GM19463 (cell line): ENCODE results near the gene SYT7.

ENCODE experiments used
- ATAC-seq: cut with Tn5 transposase; IDR thresholded peaks from one replicate; pipeline ENCODE4 v1.9.1; 2021; ENCODE audit warnings: mild to moderate bottlenecking, moderate library complexity; ENCODE audit not compliant: unreplicated experiment

The SYT7 gene

GRCh38 chr11:61503135-61503770, 77.6 kb downstream of the SYT7 start:
- no peak for ATAC-seq

DNA sequence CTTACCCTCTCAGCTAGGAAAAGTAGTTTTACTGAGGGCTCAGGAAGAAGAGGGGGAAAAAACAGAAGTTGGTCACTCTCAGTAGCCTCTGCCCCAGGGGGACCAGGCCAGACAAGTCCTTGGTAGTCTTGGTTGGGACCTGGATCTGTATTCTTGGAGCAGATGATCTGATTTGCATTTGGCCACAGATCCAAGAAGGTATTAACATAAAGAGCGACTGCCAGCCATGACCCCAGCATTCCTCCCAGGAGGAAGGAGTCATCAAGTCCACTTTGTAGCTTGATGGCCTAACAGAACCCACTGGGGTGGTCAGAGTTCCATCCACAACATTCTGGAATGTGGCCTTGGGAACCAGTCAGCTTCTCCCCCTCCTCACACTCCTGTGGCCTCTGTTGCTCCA, 78.4 kb downstream of the SYT7 start:
- no peak for ATAC-seq

- ATAC-seq = no peak
These were observed 80.9 kb downstream of the SYT7 start for GRCh38 chr11:61499816-61500491.

- ATAC-seq = no peak
These were observed 82.0 kb downstream of the SYT7 start for GRCh38 chr11:61498767-61499341.

DNA sequence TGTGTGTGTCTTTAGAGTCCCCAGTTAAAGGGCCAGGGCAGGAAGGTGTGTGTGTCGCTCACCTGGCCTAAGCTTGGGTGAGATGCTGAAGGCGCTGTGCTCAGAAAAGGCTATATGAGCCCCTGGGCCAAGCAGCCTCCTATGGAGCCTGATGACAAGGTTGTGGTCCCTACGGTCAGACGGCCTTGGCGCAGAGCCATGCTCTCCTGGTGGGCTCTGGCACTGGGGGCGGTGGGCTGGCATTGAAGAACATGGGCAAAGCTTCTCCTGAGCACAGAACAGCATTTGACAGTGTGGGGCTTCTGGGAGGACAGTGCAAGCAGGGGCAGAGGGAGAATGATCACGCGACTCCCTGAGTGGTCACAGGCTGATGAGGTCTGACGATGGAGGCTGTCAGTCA, 83.0 kb downstream of the SYT7 start:
- no peak for ATAC-seq

- ATAC-seq = no peak
These were observed 83.4 kb downstream of the SYT7 start for GRCh38 chr11:61497473-61497872.

- no peak for ATAC-seq
These were observed 84.1 kb downstream of the SYT7 start for GRCh38 chr11:61496602-61497400.

GRCh38 chr11:61495801-61496601, 84.9 kb downstream of the SYT7 start:
- ATAC-seq = no peak

DNA sequence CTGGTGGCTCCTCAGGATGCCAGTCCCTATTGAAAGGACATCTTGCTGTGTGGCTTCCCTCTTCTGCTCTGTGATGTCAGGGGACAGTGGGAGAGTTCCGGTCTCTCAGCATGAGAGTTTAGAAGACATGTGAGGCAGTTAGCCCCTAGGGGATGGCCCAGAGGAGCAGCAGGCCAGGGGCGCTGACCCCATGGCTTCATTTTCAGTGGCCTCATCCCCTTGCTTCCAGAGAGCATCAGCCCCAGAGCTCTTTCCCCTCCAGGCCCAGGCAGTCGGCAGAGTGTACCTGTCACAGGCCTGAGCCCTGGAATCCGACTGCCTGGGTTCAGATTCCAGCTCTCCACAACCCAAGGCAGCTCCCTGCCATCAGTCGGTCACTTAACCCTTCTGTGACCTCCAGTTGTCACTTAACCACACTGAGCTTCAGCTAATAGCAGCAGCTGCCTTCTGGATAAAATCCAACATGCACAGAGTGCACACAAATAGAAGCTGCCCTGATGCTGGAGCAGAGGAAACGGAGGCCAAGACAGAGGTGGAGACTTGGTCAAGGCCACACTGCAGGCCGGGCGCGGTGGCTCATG, 86.4 kb downstream of the SYT7 start:
- ATAC-seq = no peak

- ATAC-seq = no peak
These were observed 89.0 kb downstream of the SYT7 start for GRCh38 chr11:61491736-61492395.

DNA sequence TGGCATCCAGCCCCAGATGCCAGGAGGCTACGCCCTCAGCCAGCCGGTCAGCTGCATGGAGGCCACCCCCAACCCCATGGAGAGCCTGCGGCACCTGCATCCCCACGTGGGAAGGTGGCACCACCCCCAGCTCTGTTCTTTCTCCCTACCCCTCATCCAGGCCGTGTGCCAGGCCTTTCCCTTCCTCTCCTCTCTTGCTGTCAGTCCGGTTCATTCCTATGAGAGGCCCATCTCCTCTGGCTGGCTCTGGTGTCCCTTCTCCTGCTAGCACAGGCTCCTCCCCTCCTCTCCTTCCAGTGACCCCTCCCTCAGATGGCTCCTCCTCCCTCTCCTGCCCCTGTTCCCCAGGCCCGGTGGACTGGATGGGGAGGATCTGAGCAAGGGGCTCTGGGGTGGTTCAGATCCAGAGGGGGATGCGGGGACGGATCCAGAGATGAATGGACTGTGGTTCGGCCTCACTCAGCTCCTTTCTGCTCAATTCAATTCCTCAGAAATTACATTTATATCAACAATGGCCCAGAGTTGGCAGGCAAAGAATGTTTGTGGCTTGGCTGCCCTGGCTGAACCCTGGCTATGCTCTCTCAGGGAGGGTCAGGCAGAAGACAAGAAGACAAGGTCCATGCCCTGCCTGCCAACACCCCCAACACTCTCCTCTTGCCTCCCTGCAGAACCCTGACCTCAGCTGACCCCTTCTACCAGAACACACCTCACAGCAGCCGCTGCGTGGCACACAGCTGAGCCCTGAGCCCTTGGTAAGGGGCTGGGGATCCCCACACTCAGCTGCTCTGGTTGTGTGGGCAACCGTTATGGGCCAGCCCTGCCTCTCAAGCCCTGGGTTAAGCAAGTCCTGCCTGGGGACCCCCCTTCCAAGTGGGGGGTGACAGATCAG, 90.8 kb downstream of the SYT7 start:
- no peak for ATAC-seq

DNA sequence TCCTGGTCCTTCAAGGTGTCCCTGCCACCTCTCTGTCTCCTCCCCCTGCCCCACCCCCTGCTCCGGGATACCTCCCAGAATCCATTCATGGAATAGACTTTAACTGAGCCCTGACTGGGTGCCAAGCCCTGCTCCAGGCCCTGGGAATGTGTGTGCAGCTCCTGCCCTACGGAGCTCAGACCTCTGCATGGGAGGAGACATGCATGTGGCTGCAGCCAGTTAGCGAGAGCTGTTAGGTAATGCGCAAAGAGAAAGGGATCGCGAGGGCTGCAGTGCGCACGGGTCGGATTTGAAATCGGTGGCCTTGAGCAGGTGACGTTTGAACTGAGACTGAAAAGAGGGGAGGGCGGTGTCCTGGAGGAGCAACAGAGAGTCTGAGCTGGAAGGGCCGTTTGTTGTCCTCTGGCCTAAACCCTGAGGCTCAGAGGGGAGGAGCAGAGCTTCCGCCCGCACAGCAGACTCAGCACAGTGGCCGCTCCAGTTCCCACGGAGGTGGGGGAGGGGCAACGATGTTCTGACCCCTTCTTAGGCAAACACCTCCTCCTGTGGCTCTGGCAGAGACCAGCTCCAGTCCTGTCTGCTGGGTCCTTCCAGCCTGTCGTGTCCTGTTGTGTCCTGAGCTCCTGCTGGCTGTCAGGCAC, 92.1 kb downstream of the SYT7 start:
- ATAC-seq = no peak

- ATAC-seq = no peak
These were observed 93.4 kb downstream of the SYT7 start for GRCh38 chr11:61487342-61488025.

DNA sequence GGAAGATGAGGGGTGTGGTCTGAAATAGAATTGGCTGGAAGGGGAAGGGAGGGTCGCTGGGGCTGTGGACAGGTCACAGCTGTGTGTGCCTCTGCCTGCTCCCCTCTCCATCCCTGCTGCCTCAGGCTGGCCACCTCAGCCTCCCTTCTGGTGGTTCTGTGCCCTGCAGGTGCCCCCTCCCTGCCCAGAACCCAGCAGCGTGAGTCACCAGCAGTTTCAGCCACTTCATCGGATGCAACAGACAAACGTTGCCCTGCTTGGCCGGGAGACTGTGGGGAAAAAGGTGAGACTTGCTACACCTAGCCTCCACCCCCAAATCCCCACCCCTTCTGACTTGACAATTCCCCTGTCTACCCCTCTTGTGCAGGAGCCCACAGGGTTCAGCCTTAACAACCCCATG, 94.1 kb downstream of the SYT7 start:
- ATAC-seq = no peak

DNA sequence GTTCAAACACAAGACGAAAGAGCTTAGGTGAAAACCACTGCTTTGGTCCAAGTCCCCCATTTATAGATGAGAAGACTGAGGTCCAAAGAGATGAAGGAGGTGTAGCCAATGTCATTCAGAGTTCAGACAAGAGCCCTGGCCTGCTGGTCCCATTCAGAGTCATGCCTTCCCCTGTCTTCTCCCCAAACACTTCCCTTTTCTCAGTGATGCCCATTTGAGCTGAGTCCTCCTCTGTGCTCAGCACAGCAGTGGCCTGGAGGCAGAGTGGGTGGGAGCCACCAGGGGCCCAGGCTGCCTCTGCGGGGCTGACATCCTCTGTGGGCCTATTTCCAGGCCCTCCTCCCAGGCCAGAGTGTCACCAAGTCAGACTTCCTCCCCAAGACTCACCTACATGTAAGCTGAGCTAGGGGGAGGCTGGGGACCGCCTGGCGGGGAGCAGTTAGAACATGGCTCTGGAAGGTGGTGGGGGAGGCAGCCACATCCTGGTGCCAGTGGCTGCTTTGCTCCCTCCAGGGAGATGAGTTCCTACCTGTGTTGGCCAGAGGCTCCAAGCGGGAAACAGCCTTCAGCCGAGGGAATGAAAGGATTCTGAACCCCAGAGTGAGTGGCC, 94.8 kb downstream of the SYT7 start:
- no peak for ATAC-seq

- no peak for ATAC-seq
These were observed 95.8 kb downstream of the SYT7 start for GRCh38 chr11:61485080-61485479.

- ATAC-seq = no peak
These were observed 96.3 kb downstream of the SYT7 start for GRCh38 chr11:61484541-61484940.

DNA sequence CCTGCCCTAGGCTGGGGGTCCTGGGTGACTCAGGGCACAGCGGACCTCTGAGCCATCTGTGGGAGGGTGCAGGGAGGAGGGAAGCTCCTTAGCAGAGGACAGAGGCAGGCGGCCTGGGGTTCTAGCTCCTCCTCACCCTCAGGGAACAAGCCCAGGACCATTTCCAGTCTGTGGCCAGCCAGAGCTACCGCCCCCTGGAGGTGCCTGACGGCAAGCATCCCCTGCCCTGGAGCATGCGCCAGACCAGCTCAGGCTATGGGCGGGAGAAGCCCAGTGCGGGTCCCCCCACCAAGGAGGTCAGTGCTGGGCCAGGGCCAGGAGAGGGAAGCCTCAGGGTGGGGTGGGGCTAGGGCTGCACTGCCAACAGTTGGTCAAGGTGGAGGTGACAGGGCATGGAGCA, 98.4 kb downstream of the SYT7 start:
- ATAC-seq = no peak
